Daoy (cell line): ENCODE results near the gene UBP1. TPM values are rescaled to one million over a fixed set of nuclear protein-coding genes. Genes with fewer than 3 reads are reported as not detected.
"Not testable (repeated sequence)": the region's sequence is repeated elsewhere in the genome, so short reads cannot be mapped to it uniquely, and the experiment has no call there.

Experiments
- DNase-seq: peaks from one replicate; pipeline ENCODE4 v3.0.0-alpha.2; 2015; ENCODE audit warnings: low read depth
- total RNA-seq: library from RNA; depleted of rRNA; stranded (reverse); fragments of >200 nt; shearing (Covaris generic); gene quantifications from 2 replicates; pipeline ENCODE4 v1.2.3, GENCODE V29; 2014

Gene UBP1
- total RNA-seq, 1 experiment from 2014 or later, result 19.8 TPM

GRCh38 chr3:33389908-33390307 is 50.3 kb downstream of the UBP1 start:
- no peak for DNase-seq

GRCh38 chr3:33388374-33389100 is 51.7 kb downstream of the UBP1 start:
- no peak for DNase-seq

- DNase-seq, result no peak
These were observed 53.6 kb downstream of the UBP1 start for GRCh38 chr3:33386631-33387030.

DNA sequence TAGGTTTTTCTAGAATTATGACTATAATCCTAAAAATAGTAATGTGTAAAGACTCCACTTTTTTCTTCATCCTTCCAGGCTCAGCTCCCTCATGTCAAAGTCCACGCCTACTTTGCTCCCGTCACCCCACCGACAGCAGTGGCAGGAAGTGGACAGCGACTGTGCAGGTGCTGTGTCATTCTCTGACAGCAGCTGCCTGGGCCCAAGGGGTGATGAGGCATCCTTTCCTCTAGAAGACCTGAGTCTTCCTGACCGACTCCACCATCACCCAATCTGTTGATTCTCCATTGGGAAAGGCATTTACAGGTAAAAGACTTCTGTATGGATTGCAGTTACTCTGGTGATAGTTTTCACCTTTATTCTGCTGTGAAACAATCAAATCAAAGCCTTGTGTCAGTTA is 54.8 kb downstream of the UBP1 start:
- DNase-seq, result no peak

DNA sequence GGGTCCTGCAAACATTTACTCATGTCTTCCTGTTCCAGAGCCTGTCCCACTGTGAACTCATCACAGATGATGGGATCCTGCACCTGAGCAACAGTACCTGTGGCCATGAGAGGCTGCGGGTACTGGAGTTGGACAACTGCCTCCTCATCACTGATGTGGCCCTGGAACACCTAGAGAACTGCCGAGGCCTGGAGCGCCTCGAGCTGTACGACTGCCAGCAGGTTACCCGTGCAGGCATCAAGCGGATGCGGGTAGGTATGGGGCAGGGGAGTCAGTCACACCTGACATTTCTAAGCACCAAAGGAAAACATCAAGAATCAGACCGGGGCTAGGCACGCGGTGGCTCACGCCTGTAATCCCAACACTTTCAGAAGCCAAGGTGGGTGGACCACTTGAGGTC is 56.3 kb downstream of the UBP1 start:
- DNase-seq, result no peak

- DNase-seq, result no peak
These were observed 59.6 kb downstream of the UBP1 start for GRCh38 chr3:33380653-33381052.

GRCh38 chr3:33377931-33378330 is 62.3 kb downstream of the UBP1 start:
- peak; percentile 6 for DNase-seq

GRCh38 chr3:33377489-33377888 is 62.7 kb downstream of the UBP1 start:
- DNase-seq, result no peak

DNA sequence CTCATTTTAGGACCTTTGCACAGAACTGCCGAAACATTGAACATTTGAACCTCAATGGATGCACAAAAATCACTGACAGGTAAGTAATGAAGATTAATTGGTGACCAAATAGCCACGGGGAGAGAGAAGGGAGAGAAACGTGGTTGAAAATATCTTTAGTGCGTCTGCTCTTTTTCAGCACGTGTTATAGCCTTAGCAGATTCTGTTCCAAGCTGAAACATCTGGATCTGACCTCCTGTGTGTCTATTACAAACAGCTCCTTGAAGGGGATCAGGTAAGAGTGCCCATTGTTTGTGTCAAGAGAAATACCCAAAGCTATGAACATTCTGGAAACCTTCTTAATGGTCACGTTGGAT is 67.1 kb downstream of the UBP1 start:
- no peak for DNase-seq

DNA sequence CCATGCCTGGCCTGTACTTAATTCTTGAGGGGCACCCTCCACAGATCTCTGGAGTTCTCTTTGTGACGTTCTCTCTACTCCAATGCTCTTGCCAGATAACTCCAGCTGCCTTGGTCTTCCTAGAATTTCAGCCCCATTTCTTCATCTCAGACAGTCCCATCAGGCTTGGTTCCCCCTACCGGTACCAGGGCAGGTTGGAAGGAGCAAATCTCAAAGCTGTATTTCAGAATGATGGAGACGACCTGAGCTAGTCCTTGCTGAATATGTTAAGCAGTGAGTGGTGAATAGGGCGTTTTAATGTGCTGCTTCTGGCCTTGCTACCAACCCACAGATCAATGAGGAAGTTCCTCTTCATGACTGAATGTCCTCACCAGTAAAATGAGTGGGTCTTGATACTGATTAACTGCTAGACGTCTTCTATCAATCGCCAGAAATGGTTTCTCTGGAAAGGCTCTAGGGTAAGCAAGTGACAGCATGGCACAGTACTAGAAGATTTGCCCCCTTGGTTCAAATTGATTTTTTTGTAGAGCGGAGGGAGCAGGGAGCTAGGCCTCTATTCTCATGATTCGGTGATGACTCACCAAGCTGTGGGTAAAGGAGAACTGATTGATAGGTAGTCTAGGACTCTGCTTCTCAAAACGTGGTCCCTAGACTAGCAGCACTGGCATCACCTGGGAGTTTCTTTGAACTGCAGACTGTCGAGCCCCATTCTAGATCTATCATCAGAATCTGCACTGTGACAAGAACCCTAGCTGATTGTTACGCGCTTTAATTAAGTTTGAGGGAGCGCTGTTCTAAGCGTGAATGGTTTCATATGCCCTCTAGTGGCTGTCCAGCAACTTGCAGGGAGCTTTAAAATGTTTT is 67.8 kb downstream of the UBP1 start:
- peak; percentile 66 for DNase-seq

GRCh38 chr3:33364531-33365128 is 75.6 kb downstream of the UBP1 start:
- DNase-seq, result no peak

DNA sequence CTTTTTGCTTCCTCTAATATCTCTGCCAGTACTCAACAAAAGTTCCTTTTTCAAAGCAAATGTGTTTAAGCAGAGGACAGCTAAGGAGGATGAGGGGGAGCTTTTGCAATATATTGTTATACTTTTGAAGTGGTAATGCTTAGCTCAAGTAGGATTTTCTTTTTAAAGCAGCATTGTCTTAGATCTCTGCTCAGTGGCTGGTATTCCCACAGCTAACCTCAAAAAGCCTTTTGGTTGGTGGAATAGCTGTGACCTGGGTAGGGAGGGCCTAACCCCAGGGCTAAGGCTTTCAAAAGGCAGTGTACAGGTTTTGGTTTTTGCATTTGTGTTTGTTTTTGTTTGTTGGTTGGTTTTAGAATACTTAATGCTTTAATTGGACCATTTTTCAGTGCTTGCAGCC is 76.1 kb downstream of the UBP1 start:
- no peak for DNase-seq

GRCh38 chr3:33363113-33363800 is 76.9 kb downstream of the UBP1 start:
- no peak for DNase-seq

GRCh38 chr3:33360136-33360825 is 79.9 kb downstream of the UBP1 start:
- DNase-seq, result peak; percentile 37

GRCh38 chr3:33358172-33358781 is 81.9 kb downstream of the UBP1 start:
- no peak for DNase-seq

- peak; percentile 49 for DNase-seq
These were observed 84.6 kb downstream of the UBP1 start for GRCh38 chr3:33355611-33356010.

DNA sequence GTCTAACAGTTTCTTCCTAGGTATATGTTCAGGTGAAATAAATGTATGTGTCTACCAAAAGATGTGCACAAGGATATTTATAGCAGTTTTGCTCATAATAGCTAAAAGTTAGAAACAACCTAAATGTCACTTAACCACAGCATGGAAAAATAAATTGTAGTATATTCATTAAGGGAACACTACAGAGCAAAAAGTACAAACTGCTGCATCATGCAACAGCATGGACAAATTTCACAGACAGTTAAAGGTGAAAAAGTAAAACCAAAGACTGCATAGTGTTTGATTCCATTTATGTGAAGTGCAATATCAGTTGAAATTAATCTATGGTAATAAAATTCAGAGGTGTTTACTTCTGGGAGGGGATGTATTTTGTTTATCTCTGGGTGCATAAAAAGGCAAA is 100.4 kb downstream of the UBP1 start:
- DNase-seq, result no peak

DNA sequence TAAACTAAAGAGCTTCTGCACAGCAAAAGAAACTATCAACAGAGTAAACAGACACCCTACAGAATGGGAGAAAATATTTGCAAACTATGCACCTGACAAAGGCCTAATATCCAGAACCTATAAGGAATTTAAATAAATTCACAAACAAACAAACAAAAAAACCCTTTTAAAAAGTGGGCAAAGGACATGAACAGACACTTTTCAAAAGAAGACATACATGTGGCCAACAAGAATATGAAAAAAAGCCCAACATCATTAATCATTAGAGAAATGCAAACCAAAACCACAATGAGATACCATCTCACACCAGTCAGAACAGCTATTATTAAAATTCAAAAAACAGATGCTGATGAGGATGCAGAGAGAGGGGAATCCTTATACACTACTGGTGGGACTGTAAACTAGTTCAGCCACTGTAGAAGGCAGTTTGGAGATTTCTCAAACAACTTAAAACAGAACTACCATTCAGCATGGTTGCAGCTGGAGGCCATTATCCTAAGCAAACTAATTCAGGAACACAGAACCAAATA is 101.2 kb downstream of the UBP1 start:
- not testable (repeated sequence) for DNase-seq
